Limb (tissue), 2 donors: ENCODE data around the gene FOXE3.
"Not testable (repeated sequence)": the region's sequence is repeated elsewhere in the genome, so short reads cannot be mapped to it uniquely, and the experiment has no call there.

Experiments used
- DNase-seq, 2 donors: peaks; one replicate each; pipeline ENCODE4 v3.0.0-alpha.2; 2016; ENCODE audit errors: extremely low spot score in 2 of 2

Gene FOXE3

DNA sequence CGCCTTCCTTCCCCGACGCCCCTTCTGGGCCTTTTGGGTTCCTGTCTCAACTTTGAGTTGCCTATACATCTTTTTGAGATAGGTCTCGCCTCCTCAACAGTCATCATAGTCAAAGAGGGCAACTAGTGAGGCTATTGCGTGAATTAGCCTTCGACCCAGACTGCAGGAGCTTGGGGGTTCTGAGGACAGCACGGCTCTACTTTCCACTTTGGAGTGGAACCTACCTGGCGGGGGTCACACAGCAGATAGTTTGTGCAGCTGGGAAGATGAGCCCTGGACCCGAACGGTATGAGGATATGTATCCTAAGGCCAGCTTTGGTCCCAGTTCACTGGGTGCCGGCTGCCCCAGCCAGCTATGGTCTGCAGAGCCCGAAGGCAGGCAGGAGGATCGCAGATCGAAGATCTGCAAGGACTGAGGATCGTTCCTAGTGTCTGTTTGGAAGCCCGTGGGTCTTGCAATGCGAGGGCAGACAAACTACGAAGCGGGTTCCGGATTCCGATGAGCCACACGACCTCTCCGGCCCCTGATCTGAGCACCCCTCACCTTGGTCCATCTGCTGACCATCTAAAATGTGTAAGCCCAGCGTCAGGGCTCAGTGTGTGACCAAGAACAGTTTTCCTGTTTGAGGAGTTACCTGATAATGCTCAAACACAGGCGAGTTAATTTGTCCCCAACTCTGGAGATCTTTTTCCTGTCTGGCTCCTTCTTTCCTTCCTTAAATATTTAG, 29.9 kb downstream of the FOXE3 start:
- no peak for DNase-seq

GRCh38 chr1:47448462-47449222, 32.6 kb downstream of the FOXE3 start:
- peak in 1 of 2 donors; percentile 25 for DNase-seq

DNA sequence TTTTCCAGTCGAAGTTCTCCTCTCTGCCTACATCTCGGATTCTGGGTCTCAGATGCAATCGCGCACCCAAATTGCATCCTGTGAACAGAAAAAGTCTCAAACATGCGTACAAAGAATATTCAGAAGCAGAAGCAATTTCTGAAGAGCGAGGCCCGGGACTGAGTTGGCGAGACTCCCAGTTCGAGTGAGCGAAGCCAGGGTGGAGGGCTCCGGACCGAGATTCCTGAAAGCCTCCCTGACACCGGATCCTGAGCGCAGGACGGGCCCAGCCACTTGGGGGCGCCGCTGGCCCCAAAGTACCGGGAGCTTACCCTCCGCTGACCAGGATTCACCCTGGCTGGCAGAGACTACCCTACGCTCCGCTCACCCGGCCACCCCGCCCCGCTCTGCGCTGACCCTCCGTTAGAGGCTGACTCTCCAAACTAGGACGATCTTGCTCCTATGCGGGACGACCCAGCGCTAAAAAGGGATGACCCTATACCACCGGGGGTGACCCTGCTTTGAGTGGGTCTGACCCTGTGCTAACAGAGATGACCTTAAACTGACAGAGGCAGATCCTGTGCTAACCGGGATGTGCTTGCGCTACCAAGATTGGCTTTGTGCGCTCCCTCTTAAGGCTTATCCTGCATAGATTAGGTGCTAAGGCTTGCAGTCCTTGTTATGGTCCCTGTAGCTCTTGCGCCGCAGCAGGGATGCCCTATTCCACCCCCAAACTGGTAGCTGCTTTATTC, 33.9 kb downstream of the FOXE3 start:
- DNase-seq = peak in 1 of 2 donors; percentile 53

DNA sequence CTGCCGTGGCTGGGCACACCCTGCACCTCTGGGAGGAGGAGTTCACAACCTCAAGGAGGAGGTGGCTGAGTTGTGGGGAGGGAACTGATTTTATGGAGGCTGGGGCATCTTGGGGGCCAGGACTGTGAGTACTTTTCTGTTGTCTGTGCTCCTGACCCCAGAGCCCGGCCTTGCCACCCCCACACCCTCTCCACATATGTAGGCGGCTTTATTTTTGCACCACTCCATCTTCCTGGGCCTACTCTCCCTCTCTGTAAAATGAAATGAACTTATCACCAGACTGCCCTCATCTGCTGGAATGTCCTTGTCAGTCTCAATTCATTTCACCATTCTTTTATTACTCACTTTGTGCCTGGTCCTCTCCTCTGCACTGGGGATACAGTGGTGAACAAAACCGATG, 34.5 kb downstream of the FOXE3 start:
- peak in 1 of 2 donors; percentile 25 for DNase-seq

DNA sequence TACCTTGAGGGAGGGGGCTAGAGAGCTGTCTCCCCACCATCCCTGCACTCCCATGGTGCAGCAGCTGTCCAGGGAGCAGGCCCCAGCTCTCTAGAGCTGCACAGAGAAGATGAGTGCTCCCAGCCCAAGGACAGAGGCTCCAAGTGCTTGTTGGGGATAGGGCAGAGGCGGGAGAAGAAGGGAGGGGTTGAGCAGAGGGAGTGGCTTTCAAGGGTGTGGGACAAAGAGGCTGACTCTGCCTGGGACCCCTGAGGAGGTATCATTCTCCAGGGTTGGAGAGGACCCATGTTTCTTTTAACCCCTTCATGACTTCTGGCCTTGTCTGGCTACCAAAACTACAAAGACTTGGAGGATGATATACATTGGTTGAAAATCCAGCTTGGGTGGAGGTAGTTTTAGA, 36.3 kb downstream of the FOXE3 start:
- DNase-seq = no peak

DNA sequence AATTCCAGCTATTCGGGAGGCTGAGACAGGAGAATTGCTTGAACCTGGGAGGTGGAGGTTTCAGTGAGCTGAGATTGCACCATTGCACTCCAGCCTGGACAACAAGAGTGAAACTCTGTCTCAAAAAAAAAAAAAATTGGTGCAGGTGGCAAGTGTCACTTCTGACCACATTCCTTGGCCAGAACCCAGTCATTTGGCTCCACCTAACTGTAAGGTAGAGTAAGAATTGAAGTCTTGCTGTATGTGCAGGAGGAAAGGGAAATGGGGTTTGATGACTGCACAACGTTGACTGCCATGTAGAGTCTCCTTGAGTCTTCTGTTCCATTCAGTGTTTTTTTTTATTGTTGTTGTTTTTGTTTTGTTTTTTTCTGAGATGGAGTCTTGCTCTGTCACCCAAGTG, 37.8 kb downstream of the FOXE3 start:
- not testable (repeated sequence) for DNase-seq

DNA sequence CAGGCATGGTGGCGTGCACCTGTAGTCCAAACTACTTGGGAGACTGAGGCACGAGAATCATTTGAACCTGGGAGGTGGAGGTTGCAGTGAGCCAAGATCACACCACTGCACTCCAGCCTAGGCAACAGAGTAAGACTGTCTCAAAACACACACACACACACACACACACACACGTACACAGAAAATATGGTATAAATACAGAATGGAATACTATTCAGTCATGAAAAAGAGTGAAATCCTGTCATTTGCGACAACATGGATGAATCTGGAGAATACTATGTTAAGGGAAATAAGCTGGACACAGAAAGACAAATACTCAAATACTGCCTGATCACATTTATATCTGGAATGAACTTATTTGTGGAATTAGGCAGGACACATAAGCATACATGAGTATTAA, 40.2 kb downstream of the FOXE3 start:
- no peak for DNase-seq

- DNase-seq = peak in 1 of 2 donors; percentile 0
Observed at GRCh38 chr1:47457547-47457946, 41.5 kb downstream of the FOXE3 start.

DNA sequence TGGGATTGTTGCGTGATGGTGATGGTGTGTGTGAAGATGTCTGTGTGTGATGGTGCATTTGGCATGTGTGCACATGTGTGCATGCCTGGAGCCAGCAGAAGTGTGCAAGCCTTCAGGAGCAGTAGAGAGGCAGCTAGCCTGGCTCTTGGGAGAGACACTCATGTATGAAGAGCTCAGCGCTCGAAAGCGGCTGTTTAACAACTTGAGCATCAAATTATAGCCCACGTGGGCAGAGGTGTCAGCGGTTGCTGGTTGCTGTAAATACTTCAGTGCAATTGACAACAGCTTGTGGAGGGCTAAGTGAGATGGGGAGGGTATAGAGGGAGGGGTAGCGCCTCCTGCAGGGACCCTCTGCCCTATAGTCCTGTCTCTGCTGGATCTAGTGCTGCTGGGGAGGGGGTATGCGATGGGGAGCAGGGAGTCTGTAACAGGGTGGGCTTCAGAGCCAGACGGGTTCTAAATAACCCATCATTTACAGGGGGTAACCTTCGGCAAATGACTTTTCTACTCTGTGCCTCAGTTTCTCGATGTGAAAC, 43.2 kb downstream of the FOXE3 start:
- peak in 1 of 2 donors; percentile 18 for DNase-seq

- no peak for DNase-seq
Observed at GRCh38 chr1:47460040-47460439, 44.0 kb downstream of the FOXE3 start.

DNA sequence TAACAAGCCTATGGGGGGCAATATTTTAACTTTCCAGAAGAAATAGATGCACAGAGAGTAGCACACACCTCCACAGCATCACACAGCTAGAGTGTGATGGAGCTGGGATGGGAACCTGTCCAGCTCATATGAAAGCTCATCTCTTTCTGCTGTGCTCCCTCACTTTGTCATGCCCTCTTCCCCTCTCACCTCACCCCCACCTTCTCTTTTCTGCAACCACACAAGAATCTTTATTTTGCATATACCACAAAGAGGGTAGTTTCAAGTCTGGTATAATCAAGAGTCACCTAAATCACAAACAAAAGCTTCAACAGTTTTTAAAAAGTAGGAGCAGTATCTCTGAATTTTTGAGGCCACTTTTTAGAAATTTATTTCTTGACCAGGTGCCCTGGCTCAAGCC, 44.4 kb downstream of the FOXE3 start:
- no peak for DNase-seq

DNA sequence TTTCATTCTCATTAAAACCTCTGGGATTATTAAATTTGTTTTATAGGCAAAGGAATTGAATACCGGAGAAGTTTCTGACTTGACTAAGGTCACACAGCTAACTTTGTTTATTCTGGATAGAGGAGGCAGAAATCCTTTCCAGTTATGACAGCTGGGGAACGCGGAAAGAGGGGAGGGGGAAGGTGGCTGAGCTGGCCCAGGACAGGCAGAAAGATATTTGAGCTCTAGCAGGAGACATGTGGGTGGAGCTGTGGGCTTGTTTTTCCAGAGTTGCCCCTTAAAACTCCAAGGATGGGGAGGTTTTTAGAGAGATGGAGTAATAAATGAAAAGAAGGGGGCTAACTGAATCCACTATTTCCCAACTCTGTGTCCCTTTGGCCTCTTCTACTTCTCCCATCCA, 49.5 kb downstream of the FOXE3 start:
- DNase-seq = peak in 1 of 2 donors; percentile 35
